B cell (primary cell): ENCODE measurements around the gene LZTS2.

ENCODE experiments used
- CTCF ChIP-seq: fragments of 200-600 bp; IDR thresholded peaks from one replicate; pipeline ENCODE4 v1.8.0; 2022; ENCODE audit warnings: antibody characterized with exemption, mild to moderate bottlenecking
- EZH2 ChIP-seq: IDR thresholded peaks from 2 replicates; pipeline ENCODE4 v1.6.1; 2012; ENCODE audit warnings: borderline replicate concordance, low read depth, mild to moderate bottlenecking, moderate library complexity, low read length; ENCODE audit not compliant: insufficient read depth, poor library complexity, severe bottlenecking

GRCh38 chr10:100981178-100981772, 18.3 kb upstream of the LZTS2 start:
- TF ChIP-seq CTCF, result no peak
- no peak for TF ChIP-seq EZH2
